Muscle layer of colon (tissue), 2 donors: ENCODE data around the gene LUC7L2.

Experiments
- H3K27ac ChIP-seq: one replicate; pipeline ENCODE4 v1.7.0; 2013; ENCODE audit warnings: low read depth, mild to moderate bottlenecking, low read length, moderate library complexity
- H3K27me3 ChIP-seq, 2 donors: one replicate each; pipeline ENCODE4 v1.7.0; 2013; ENCODE audit warnings: low read length in 2 of 2, mild to moderate bottlenecking in 2 of 2; ENCODE audit not compliant: insufficient read depth in 2 of 2, control insufficient read depth in 1 of 2
- H3K36me3 ChIP-seq: one replicate; pipeline ENCODE4 v1.7.0; 2013; ENCODE audit warnings: mild to moderate bottlenecking, low read length; ENCODE audit not compliant: insufficient read depth
- H3K4me1 ChIP-seq: one replicate; pipeline ENCODE4 v1.7.0; 2013; ENCODE audit warnings: mild to moderate bottlenecking, low read length; ENCODE audit not compliant: insufficient read depth
- H3K4me3 ChIP-seq, 2 donors: one replicate each; pipeline ENCODE4 v1.7.0; 2013; ENCODE audit warnings: low read length in 2 of 2, low read depth in 1 of 2, mild to moderate bottlenecking in 1 of 2, moderate library complexity in 1 of 2
- H3K9ac ChIP-seq: one replicate; pipeline ENCODE4 v1.7.0; 2013; ENCODE audit warnings: low read length
- H3K9me3 ChIP-seq: one replicate; pipeline ENCODE4 v1.7.0; 2013; ENCODE audit warnings: mild to moderate bottlenecking, low read length
- donor health status: abdominal sarcoma.
- donor health status: Adenocarcinoma of cecum.

Gene LUC7L2

GRCh38 chr7:139374246-139374645 lies 14.6 kb downstream of the LUC7L2 start:
- Histone ChIP-seq H3K36me3 (peaks cover 19% of the 10 kb centered on the region), H3K27me3 (no peaks in the 10 kb centered on the region), H3K4me1 (peaks cover 18% of the 10 kb centered on the region), H3K9ac (no peak overlapping the region), H3K9me3 (no peaks in the 10 kb centered on the region), H3K4me3 (no peak overlapping the region), H3K27ac (no peak overlapping the region)

GRCh38 chr7:139382439-139382838 lies 22.7 kb downstream of the LUC7L2 start:
- Histone ChIP-seq H3K9me3 (no peaks in the 10 kb centered on the region), H3K36me3 (peaks cover 24% of the 10 kb centered on the region), H3K4me1 (no peaks in the 10 kb centered on the region), H3K4me3 (no peak overlapping the region), H3K27me3 (no peaks in the 10 kb centered on the region), H3K27ac (no peak overlapping the region), H3K9ac (no peak overlapping the region)

GRCh38 chr7:139384611-139385010 lies 24.9 kb downstream of the LUC7L2 start:
- Histone ChIP-seq H3K4me3 (no peak overlapping the region), H3K4me1 (no peaks in the 10 kb centered on the region), H3K9me3 (no peaks in the 10 kb centered on the region), H3K9ac (no peak overlapping the region), H3K27ac (no peak overlapping the region), H3K36me3 (peaks cover 11% of the 10 kb centered on the region), H3K27me3 (no peaks in the 10 kb centered on the region)

- Histone ChIP-seq H3K27me3 (no peaks in the 10 kb centered on the region), H3K36me3 (peaks cover 14% of the 10 kb centered on the region), H3K4me3 (no peak overlapping the region), H3K27ac (no peak overlapping the region), H3K4me1 (no peaks in the 10 kb centered on the region), H3K9me3 (no peaks in the 10 kb centered on the region), H3K9ac (no peak overlapping the region)
Measured at GRCh38 chr7:139387594-139387993, 27.9 kb downstream of the LUC7L2 start.

- H3K4me1 ChIP-seq, result no peaks in the 10 kb centered on the region
- H3K36me3 ChIP-seq, result peaks cover 16% of the 10 kb centered on the region
- H3K9me3 ChIP-seq, result no peaks in the 10 kb centered on the region
- H3K4me3 ChIP-seq, result no peak overlapping the region
- H3K27me3 ChIP-seq, result no peaks in the 10 kb centered on the region
- no peak overlapping the region for H3K27ac ChIP-seq
- H3K9ac ChIP-seq, result no peak overlapping the region
Measured at GRCh38 chr7:139389091-139389490, 29.4 kb downstream of the LUC7L2 start.

- Histone ChIP-seq H3K9ac (no peak overlapping the region), H3K36me3 (peaks cover 16% of the 10 kb centered on the region), H3K4me1 (no peaks in the 10 kb centered on the region), H3K9me3 (no peaks in the 10 kb centered on the region), H3K27ac (no peak overlapping the region), H3K27me3 (no peaks in the 10 kb centered on the region), H3K4me3 (no peak overlapping the region)
Measured at GRCh38 chr7:139389774-139390173, 30.1 kb downstream of the LUC7L2 start.

GRCh38 chr7:139393621-139394211 lies 34.0 kb downstream of the LUC7L2 start:
- Histone ChIP-seq H3K27me3 (no peaks in the 10 kb centered on the region), H3K4me3 (no peak overlapping the region), H3K9me3 (no peaks in the 10 kb centered on the region), H3K27ac (no peak overlapping the region), H3K36me3 (peaks cover 12% of the 10 kb centered on the region), H3K9ac (no peak overlapping the region), H3K4me1 (no peaks in the 10 kb centered on the region)

GRCh38 chr7:139394540-139394939 lies 34.8 kb downstream of the LUC7L2 start:
- Histone ChIP-seq H3K9me3 (no peaks in the 10 kb centered on the region), H3K27ac (no peak overlapping the region), H3K4me1 (no peaks in the 10 kb centered on the region), H3K27me3 (no peaks in the 10 kb centered on the region), H3K4me3 (no peak overlapping the region), H3K36me3 (peaks cover 12% of the 10 kb centered on the region), H3K9ac (no peak overlapping the region)

- no peaks in the 10 kb centered on the region for H3K4me1 ChIP-seq
- no peaks in the 10 kb centered on the region for H3K9me3 ChIP-seq
- H3K9ac ChIP-seq, result no peak overlapping the region
- H3K36me3 ChIP-seq, result peaks cover 12% of the 10 kb centered on the region
- H3K27me3 ChIP-seq, result no peaks in the 10 kb centered on the region
- H3K4me3 ChIP-seq, result no peak overlapping the region
- H3K27ac ChIP-seq, result no peak overlapping the region
Measured at GRCh38 chr7:139396323-139396951, 36.7 kb downstream of the LUC7L2 start.

- H3K9me3 ChIP-seq, result no peaks in the 10 kb centered on the region
- H3K4me3 ChIP-seq, result no peak overlapping the region
- H3K9ac ChIP-seq, result no peak overlapping the region
- H3K4me1 ChIP-seq, result no peaks in the 10 kb centered on the region
- peaks cover 15% of the 10 kb centered on the region for H3K36me3 ChIP-seq
- H3K27me3 ChIP-seq, result no peaks in the 10 kb centered on the region
- H3K27ac ChIP-seq, result no peak overlapping the region
Measured at GRCh38 chr7:139397192-139397591, 37.5 kb downstream of the LUC7L2 start.

- Histone ChIP-seq H3K4me1 (no peaks in the 10 kb centered on the region), H3K9me3 (no peaks in the 10 kb centered on the region), H3K27me3 (no peaks in the 10 kb centered on the region), H3K27ac (no peak overlapping the region), H3K36me3 (peaks cover 58% of the 10 kb centered on the region), H3K4me3 (no peak overlapping the region), H3K9ac (no peak overlapping the region)
Measured at GRCh38 chr7:139403601-139404000, 43.9 kb downstream of the LUC7L2 start.

GRCh38 chr7:139407555-139407954 lies 47.9 kb downstream of the LUC7L2 start:
- peaks cover 68% of the 10 kb centered on the region for H3K36me3 ChIP-seq
- no peak overlapping the region for H3K27ac ChIP-seq
- H3K4me1 ChIP-seq, result no peaks in the 10 kb centered on the region
- H3K4me3 ChIP-seq, result no peak overlapping the region
- no peaks in the 10 kb centered on the region for H3K9me3 ChIP-seq
- H3K27me3 ChIP-seq, result no peaks in the 10 kb centered on the region
- no peak overlapping the region for H3K9ac ChIP-seq
